Adipocyte (in vitro differentiated cells): ENCODE data around the gene ZNF75A.
A peak's percentile ranks its signal among the peaks of the same experiment; 100 is the strongest.
"Not testable (repeated sequence)": the region's sequence is repeated elsewhere in the genome, so short reads cannot be mapped to it uniquely, and the experiment has no call there.

Source experiments
- DNase-seq: peaks from one replicate; pipeline ENCODE4 v3.0.0-alpha.2; 2015; ENCODE audit warnings: low read depth
- H3K27me3 ChIP-seq: replicated peaks from 2 replicates; pipeline ENCODE4 v1.7.0; 2013; ENCODE audit warnings: mild to moderate bottlenecking, low read length, moderate library complexity; ENCODE audit not compliant: control insufficient read depth, insufficient read depth
- H3K36me3 ChIP-seq: 2 replicates; pipeline ENCODE4 v1.7.0; 2013; ENCODE audit warnings: low read length, mild to moderate bottlenecking, moderate library complexity; ENCODE audit not compliant: control insufficient read depth, insufficient read depth, severe bottlenecking
- H3K4me1 ChIP-seq: 2 replicates; pipeline ENCODE4 v1.7.0; 2013; ENCODE audit warnings: mild to moderate bottlenecking, low read length, moderate library complexity; ENCODE audit not compliant: control insufficient read depth, insufficient read depth
- H3K4me3 ChIP-seq: 2 replicates; pipeline ENCODE4 v1.7.0; 2013; ENCODE audit warnings: mild to moderate bottlenecking, low read length, moderate library complexity
- H3K9ac ChIP-seq: 2 replicates; pipeline ENCODE4 v1.7.0; 2013; ENCODE audit warnings: mild to moderate bottlenecking, low read length, moderate library complexity
- H3K9me3 ChIP-seq: 2 replicates; pipeline ENCODE4 v1.7.0; 2013; ENCODE audit warnings: mild to moderate bottlenecking, low read length, moderate library complexity; ENCODE audit not compliant: control insufficient read depth

Gene ZNF75A

DNA sequence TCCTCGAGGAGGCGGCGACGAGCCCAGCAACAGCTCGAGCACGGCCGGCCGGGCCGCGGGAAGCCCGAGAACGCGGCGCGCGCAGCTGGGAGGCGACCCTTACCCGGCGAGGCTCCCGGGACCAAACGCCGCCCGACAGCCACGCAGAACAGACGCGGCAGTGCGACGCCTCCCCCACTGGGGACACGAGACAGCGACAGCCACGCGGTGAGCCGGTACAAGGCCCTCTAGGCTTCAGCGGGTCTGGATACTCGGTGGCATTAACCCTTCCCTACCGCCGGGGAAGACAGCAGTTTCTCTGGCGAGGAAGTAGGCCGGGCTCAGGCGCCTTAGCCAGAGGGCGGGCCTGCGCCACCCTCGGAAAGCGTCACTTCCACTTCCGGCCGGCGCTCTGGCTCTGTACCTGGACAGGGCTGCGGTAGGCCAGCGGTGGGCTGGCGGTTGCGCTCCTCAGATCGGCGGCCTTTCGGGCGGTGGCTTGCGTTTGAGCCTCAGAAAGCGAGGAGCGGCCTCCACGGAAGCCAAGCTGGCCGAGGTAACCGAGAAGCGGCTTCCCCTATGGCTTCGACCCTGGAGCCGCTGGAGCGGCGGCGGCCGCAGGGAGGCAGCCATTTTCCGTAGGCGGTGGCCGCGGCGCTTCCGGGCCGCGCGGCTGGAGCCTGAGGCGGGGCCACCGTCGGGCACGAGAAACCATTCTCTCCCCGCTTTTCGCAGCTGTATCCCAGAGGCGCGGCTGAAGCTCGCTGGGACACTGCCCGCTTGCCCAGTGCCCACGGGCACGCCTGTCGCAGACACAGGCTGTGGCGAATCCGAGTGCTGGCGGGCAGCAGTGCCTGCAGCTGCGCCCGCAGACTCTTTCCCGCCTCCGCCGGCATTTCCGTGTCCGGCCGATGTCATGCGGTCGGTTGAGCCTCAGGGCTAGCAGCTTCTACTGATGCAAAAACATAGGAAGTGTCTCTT is at the start of gene ZNF75A, which contains the start of gene TIGD7:
Gene ZNF75A (plus strand): TSS at position 389 of the 960 bp plus-strand sequence. CDS start 2,932 bp downstream, outside the sequence.
Gene TIGD7 (minus strand): TSS at position 322 of the 960 bp plus-strand sequence. CDS start 4,816 bp downstream, outside the sequence.
- H3K36me3 ChIP-seq: peaks cover 48% of the 10 kb centered on the region
- peak; percentile 94 for DNase-seq

DNA sequence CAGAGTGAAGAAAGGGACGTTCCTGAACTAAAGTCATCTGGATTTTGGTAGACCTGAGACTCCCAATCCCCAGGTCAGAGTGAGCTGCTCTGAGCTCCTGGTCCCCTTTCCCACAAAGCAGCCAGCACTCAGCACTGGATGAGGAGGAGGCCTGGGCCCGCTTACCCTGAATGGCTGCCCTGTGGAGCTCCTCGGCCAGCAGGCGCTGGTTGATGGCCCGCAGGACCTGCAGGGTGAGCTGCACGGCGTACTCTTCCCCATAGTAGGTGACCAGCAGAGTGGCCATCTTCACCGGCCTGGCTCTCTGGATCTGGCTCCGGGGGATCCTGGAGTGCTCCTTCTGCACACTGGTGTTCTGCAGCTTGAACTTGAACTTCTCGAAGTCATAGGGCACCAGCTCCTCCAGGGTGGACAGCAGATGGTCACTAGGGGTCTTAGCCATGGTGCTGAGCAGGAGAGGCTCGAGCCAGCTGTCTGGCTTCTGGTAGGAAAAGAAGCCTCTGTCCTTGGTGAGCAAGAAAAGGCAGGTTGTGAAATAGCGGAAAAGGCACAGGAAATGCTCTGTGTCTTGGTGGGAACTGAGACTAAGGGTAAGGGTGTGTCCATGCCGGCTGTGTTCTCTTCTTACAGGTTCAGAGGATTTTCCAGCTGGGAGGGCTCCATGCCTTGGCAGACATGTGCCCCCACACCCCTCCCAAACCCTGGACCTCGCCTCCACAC is 49.0 kb upstream of the ZNF75A start, which contains the start of gene MEFV:
Gene MEFV (minus strand): TSS at position 488 of the 720 bp plus-strand sequence. CDS start 46 bp downstream, at position 442.
- Histone ChIP-seq H3K36me3 (no peaks in the 10 kb centered on the region), H3K4me1 (peaks cover 23% of the 10 kb centered on the region), H3K9ac (no peak within 1 kb of the TSS), H3K4me3 (no peak within 1 kb of the TSS), H3K9me3 (no peaks in the 10 kb centered on the region), H3K27me3 (peaks cover 18% of the 10 kb centered on the region)
- no peak for DNase-seq

More for the DNA sequence above, at the start of gene ZNF75A, which contains the start of gene TIGD7:
- Histone ChIP-seq H3K9ac (peak within 1 kb of the TSS; percentile 91), H3K9me3 (peaks cover 50% of the 10 kb centered on the region), H3K4me3 (peak within 1 kb of the TSS; percentile 92), H3K27me3 (no peaks in the 10 kb centered on the region), H3K4me1 (peaks cover 14% of the 10 kb centered on the region)

DNA sequence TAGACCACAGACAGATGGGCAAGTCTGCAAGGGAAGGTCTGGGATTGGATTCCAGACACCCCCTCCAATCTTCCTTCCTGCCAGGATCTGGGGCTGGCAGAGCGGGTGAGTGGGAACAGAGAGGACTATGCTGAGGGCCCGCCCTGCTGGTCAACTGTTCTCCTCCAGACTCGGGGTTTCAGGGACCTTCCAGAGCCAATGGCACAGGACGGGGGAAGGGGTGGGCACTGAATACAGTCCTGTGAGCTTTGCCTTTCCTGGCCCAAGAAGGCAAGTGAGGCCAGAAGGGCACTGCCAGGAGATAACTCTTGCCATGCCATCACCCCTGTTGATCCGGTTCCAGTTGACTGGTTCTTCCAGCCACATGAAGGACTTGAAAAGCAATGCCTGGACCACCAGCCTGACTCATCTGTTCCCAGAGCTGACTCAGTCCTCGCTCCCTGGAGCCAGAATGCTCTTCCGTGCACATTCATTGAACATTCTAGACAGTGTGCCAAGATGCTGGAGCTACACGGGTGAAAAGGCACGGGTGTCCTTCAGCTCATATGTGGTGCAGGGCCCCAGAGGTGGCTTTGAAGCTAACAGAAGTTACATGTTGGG is 48.3 kb upstream of the ZNF75A start:
- Histone ChIP-seq H3K4me3 (no peak overlapping the region), H3K9ac (no peak overlapping the region), H3K4me1 (peaks cover 23% of the 10 kb centered on the region), H3K36me3 (no peaks in the 10 kb centered on the region), H3K27me3 (peaks cover 18% of the 10 kb centered on the region), H3K9me3 (no peaks in the 10 kb centered on the region)
- no peak for DNase-seq

DNA sequence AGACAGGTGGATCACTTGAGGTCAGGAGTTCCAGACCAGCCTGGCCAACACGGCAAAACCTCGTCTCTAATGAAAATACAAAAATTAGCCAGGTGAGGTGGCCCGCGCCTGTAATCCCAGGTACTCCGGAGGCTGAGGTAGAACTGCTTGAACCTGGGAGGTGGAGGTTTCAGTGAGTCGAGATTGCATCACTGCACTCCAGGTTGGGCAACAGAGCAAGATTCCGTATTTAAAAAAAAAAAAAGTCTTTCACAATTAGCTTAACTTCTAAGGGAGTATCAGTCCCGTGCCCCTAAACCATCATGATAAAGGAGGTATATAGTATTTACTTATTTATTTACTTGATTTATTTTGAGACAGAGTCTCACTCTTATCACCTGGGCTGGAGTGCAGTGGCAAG is 45.5 kb upstream of the ZNF75A start:
- no peak for DNase-seq
- H3K4me1 ChIP-seq: peaks cover 29% of the 10 kb centered on the region
- H3K9me3 ChIP-seq: no peaks in the 10 kb centered on the region
- no peaks in the 10 kb centered on the region for H3K27me3 ChIP-seq
- H3K36me3 ChIP-seq: no peaks in the 10 kb centered on the region
- no peak overlapping the region for H3K4me3 ChIP-seq
- H3K9ac ChIP-seq: no peak overlapping the region

DNA sequence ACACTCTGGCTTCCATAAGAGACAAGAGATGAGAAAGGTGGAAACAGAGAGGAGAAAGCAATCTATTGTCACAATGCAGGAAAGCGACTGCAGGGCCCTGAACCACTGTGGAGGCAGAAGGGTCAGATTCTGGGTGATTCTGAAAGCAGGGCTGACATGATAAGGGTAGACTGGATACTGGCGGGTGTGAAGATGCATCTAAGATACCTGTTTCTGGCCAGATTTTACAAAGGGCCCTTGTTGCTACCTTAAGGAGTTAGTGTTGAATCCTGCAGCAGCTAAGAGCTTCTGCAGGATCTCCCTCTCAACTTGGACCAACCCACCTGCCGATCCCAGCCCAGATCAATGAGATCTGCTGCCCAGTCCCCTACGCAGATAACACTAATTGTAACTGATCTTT is 42.8 kb upstream of the ZNF75A start:
- Histone ChIP-seq H3K4me3 (no peak overlapping the region), H3K9me3 (no peaks in the 10 kb centered on the region), H3K4me1 (peaks cover 32% of the 10 kb centered on the region), H3K36me3 (no peaks in the 10 kb centered on the region), H3K9ac (no peak overlapping the region), H3K27me3 (no peaks in the 10 kb centered on the region)
- DNase-seq: no peak

DNA sequence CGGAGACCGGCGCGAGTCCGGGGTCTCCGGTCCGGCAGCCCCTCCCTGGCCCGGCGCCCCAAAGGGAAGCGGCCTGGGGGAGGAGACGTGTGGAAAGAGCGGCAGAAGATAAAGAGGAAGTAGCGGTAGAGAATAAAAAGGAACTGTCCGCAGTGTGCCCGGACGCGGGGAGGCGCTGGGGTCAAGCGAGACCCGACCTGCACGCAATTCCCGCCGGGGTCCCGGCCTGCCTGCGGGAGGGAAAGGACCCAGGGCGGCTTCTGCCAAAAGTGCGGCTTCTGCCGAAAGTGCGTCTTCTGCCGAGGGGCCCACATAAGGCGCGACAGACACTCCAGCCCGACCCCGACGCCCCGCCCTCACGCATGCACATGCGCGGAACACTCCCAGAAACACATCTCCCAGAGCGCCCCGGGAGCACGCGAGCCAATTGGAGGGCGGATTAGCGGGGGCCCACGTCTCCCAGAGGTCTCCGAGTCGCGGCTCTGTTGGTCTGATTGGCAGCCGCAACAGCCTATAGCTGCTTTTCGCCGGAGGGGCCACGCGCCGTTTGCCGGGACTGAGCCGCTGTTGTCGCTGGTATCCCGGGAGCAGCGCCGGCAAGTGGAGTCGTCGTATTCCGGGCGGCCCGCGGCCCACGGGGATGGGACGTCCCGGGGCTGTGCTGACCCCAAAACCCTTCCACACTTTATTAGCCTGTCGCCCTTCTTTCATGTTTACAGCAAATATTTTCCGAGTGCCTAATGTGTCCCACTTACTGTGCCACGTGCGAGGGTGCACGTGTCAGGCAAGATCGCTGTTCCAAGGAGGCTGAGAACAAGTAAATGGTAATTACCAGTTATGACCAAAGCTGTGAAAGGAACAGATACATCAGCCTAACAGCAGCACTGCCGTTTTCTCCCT is 40.9 kb upstream of the ZNF75A start:
- H3K27me3 ChIP-seq: no peaks in the 10 kb centered on the region
- peak; percentile 99 for DNase-seq
- peak overlapping the region; percentile 95 for H3K9ac ChIP-seq
- H3K4me3 ChIP-seq: peak overlapping the region; percentile 87
- H3K9me3 ChIP-seq: no peaks in the 10 kb centered on the region
- H3K36me3 ChIP-seq: no peaks in the 10 kb centered on the region
- H3K4me1 ChIP-seq: peaks cover 19% of the 10 kb centered on the region

DNA sequence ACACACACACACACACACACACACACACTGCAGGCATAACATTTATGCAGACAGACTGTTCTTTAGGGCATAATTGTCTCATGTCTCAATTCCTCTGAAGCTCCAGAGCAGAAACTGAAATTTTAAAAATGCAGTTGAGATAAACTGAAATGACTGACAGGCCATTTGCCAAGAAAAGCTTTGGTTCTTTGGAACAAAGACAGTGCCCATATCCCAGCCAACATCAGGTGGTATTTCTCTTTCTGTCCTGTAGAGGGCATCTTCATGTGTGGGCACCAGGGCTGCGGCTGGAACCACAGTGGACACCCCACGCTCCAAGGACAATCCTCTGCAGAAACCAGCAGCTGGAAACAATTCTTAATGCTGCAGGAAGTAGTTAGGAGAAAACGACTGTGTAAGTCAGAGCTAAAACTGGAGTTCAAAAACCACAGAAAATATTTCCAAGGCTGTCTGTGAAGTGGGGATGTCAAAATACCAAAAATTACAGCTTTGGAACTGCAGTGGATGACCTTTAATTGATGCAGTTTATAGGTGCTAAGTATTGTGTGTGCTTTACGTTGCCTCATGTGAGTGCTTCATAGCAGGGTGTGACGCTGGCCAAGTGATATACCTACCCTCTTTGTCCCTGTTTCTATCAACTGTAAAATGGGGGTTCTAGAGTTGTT is 38.3 kb upstream of the ZNF75A start:
- no peaks in the 10 kb centered on the region for H3K36me3 ChIP-seq
- H3K4me3 ChIP-seq: no peak overlapping the region
- DNase-seq: peak; percentile 79
- H3K9ac ChIP-seq: no peak overlapping the region
- H3K4me1 ChIP-seq: peaks cover 14% of the 10 kb centered on the region
- no peaks in the 10 kb centered on the region for H3K9me3 ChIP-seq
- no peaks in the 10 kb centered on the region for H3K27me3 ChIP-seq

DNA sequence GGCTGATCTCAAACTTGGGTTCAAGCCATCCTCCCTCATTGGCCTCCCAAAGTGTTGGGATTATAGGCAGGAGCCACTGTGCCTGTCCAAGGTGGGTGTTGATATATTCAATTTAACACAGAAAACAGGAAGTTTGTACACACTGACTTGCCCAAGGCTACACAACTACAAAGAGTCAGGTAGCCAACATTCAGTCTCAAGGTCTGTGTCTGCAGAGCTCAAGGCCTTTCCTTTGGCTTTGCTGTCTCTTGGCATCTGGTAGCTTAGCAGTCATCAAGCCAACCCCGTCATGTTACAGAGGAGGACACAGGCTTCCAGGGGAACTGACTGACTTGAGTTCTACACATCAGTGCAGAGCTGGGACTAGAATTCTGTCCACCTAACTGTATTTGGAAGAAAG is 37.0 kb upstream of the ZNF75A start:
- Histone ChIP-seq H3K36me3 (no peaks in the 10 kb centered on the region), H3K4me3 (no peak overlapping the region), H3K4me1 (peaks cover 11% of the 10 kb centered on the region), H3K9ac (no peak overlapping the region), H3K27me3 (no peaks in the 10 kb centered on the region), H3K9me3 (no peaks in the 10 kb centered on the region)
- DNase-seq: no peak

DNA sequence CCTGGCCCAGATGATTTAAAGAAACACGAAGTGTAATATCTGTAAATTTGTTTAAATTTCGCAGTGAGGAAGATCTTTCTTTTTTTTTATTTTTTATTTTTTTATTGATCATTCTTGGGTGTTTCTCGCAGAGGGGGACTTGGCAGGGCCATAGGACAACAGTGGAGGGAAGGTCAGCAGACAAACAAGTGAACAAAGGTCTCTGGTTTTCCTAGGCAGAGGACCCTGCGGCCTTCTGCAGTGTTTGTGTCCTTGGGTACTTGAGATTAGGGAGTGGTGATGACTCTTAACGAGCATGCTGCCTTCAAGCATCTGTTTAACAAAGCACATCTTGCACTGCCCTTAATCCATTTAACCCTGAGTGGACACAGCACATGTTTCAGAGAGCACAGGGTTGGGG is 34.6 kb upstream of the ZNF75A start:
- H3K36me3 ChIP-seq, H3K4me3 ChIP-seq, DNase-seq, H3K9ac ChIP-seq, H3K27me3 ChIP-seq, H3K9me3 ChIP-seq, H3K4me1 ChIP-seq: not testable (repeated sequence)

DNA sequence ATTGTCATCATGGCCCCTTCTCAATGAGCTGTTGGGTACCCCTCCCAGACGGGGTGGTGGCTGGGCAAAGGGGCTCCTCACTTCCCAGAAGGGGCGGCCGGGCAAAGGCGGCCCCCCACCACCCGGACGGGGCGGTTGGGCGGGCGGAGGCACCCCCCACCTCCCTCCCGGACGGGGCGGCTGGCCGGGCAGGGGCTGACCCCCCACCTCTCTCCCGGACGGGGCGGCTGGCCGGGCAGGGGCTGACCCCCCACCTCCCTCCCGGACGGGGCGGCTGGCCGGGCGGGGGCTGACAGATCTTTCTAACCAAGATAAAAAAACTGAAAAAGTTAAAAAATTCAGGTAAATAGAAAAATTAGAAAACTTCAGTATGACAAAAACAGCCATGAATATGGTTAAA is 34.0 kb upstream of the ZNF75A start:
- not testable (repeated sequence) for H3K4me1 ChIP-seq, DNase-seq, H3K4me3 ChIP-seq, H3K36me3 ChIP-seq, H3K9ac ChIP-seq, H3K27me3 ChIP-seq, H3K9me3 ChIP-seq
